K562 (cell line): ENCODE data around the gene PLPP7.
"Not testable (repeated sequence)": the region's sequence is repeated elsewhere in the genome, so short reads cannot be mapped to it uniquely, and the experiment has no call there.

Source experiments
- EP300 ChIP-seq: IDR thresholded peaks from 2 replicates; pipeline ENCODE4 v1.6.1; 2012; ENCODE audit warnings: low read length, improper control_type of control experiment
- FOXK2 ChIP-seq, 2 experiments: fragments of 450-650 bp; IDR thresholded peaks in 1 of 2; conservative IDR thresholded peaks in 1 of 2; 2 replicates each; pipeline ENCODE4 v1.6.1; 2016; ENCODE audit warnings: low read depth in 2 of 2, mild to moderate bottlenecking in 1 of 2
- HOMEZ ChIP-seq: fragments of 250-450 bp; sonication (Bioruptor Pico); IDR thresholded peaks from 2 replicates; pipeline ENCODE4 v1.4.0; 2020; ENCODE audit warnings: mild to moderate bottlenecking, moderate library complexity
- ZNF197 ChIP-seq: fragments of 200-800 bp; sonication (Bioruptor generic); IDR thresholded peaks from 2 replicates; pipeline ENCODE4 v1.6.1; 2016; ENCODE audit warnings: low read depth, missing genetic modification characterization, missing compliant biosample characterization

GRCh38 chr9:131344931-131345535, 55.5 kb downstream of the PLPP7 start:
- not testable (repeated sequence) for TF ChIP-seq HOMEZ; ZNF197 (CRISPR knock-in tag); EP300; FOXK2 (conservative IDR thresholded peaks at IDR 0.05 in 1 of 2, IDR thresholded peaks at IDR 0.05 in 1 of 2; ENCODE audit: low read depth in 2 of 2)
